Lower leg skin (tissue), 4 donors: ENCODE measurements around the gene TBC1D7. TPM values are rescaled to one million over a fixed set of nuclear protein-coding genes. Genes with fewer than 3 reads are reported as not detected.

Experiments
- DNase-seq, 2 donors: peaks; one replicate each; pipeline ENCODE4 v3.0.0-alpha.2; 2019; ENCODE audit warnings: low spot score in 2 of 2
- H3K4me3 ChIP-seq: fragments of 200-600 bp; sonication (generic); 2 replicates; pipeline ENCODE4 v1.5.1; 2017; ENCODE audit warnings: mild to moderate bottlenecking, low read depth; ENCODE audit not compliant: poor library complexity, severe bottlenecking
- POLR2A ChIP-seq, 2 donors: fragments of 450-650 bp; IDR thresholded peaks; one replicate each; pipeline ENCODE4 v1.6.1; 2016 to 2017; ENCODE audit warnings: antibody characterized with exemption in 2 of 2, mild to moderate bottlenecking in 1 of 2, moderate library complexity in 1 of 2
- WGBS, 2 donors: methylation state at CpG; one replicate each; pipeline ENCODE4 v1.1.5; 2018; 5-methylcytosine and 5-hydroxymethylcytosine counted together
- intact Hi-C: fragments of 100-400 bp; cut with DNase I; formaldehyde crosslinking; loops from one replicate; pipeline ENCODE4 v1.15.0; 2023; ENCODE audit warnings: low total_unique reads
- total RNA-seq, 4 donors: library from RNA; depleted of rRNA; stranded (reverse); fragments of >200 nt; gene quantifications; one replicate each; pipeline ENCODE4 v1.1.0, GENCODE V29; 2016
- TF ChIP-seq, protein P1 (sequence below), 3 donors: fragments of 450-650 bp; IDR thresholded peaks; one replicate each; pipeline ENCODE4 v1.5.1; 2016; ENCODE audit warnings: antibody characterized with exemption in 3 of 3, mild to moderate bottlenecking in 3 of 3, moderate library complexity in 2 of 3

The TBC1D7 gene
- total RNA-seq, 4 donors from 2014 or later, result 8.2 to 15.7 (median 14.3) TPM

DNA sequence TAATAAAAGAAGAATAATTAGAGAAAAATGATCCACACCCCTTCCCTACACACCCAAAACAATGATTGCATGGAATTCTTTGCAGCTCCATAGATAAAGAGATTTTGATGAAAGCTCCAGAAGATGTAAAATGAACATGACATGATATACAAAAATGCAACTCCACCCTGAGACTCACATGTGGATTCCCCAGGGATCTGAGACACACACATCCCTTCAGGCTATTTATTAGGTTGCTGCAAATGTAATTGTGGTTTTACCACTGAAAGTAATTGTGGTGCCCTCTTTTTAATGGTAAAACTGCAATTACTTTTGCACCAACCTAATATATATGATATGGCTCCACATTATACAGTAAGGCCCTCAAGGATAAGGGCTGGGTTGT, 40.4 kb upstream of the TBC1D7 start:
- TF ChIP-seq, protein P1, sequence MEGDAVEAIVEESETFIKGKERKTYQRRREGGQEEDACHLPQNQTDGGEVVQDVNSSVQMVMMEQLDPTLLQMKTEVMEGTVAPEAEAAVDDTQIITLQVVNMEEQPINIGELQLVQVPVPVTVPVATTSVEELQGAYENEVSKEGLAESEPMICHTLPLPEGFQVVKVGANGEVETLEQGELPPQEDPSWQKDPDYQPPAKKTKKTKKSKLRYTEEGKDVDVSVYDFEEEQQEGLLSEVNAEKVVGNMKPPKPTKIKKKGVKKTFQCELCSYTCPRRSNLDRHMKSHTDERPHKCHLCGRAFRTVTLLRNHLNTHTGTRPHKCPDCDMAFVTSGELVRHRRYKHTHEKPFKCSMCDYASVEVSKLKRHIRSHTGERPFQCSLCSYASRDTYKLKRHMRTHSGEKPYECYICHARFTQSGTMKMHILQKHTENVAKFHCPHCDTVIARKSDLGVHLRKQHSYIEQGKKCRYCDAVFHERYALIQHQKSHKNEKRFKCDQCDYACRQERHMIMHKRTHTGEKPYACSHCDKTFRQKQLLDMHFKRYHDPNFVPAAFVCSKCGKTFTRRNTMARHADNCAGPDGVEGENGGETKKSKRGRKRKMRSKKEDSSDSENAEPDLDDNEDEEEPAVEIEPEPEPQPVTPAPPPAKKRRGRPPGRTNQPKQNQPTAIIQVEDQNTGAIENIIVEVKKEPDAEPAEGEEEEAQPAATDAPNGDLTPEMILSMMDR (IDR thresholded peaks at IDR 0.05), result no peak
- TF ChIP-seq POLR2A (IDR thresholded peaks at IDR 0.05), result no peak
- DNase-seq, result no peak
- intact Hi-C loops, result no loop called here
- no peak overlapping the region for H3K4me3 ChIP-seq

DNA sequence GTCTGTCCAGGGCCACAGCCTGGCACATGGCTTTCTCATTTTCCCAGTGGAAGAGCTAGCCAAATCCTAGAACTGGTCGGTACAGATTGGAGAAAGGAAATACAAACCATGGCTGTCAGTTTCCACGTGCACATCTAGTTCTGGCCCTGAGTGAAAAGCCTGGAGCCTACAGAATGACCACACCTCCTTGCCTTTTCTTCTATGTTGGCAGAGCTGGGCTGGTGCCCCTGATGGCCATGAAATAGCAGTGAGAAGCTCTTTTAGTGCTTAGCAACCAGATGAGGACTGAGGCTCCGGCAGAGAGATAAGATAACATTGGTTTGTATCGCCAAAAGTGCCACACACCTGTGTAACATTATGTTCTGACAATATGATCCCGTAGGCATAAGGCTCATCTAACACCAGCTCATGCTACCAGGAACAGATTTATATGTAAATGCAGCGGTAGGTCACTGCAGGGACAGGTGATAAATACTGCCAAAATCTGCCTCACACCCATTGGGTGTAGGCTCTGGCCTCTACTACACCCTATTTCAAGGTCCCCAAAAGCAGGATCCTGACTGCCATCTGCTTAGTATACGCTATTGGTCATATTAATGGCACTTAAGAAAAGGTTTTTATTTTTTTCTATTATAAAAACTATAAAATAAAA, 39.9 kb upstream of the TBC1D7 start:
- TF ChIP-seq POLR2A (IDR thresholded peaks at IDR 0.05), result no peak
- TF ChIP-seq, protein P1 (IDR thresholded peaks at IDR 0.05), result no peak
- no peak overlapping the region for H3K4me3 ChIP-seq
- no peak for DNase-seq
- 51 to 73% methylated on average over 7 of the region's 7 CpGs for WGBS, 2 donors
- intact Hi-C loops, result no loop called here

DNA sequence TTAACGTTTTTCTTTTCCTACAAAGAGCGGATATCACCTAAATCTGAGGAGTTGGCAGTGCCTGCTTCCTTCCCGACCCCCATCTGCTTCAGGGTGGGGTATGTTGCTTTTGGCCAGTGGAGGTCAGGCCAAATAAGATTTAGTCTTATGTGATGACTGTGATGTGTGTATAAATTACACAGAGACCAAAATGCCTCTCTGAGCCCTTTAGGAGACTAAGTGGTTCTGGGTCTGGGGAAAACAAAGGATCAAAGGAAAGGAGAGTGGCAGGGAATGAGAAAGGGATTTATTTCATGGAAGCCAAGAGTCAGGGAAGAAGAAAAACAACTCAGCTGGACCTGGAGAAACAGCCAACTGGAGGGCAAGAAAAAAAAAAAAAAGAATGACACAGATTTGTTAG, 39.1 kb upstream of the TBC1D7 start:
- TF ChIP-seq POLR2A (IDR thresholded peaks at IDR 0.05), result no peak
- TF ChIP-seq, protein P1 (IDR thresholded peaks at IDR 0.05), result no peak
- DNase-seq, result no peak
- intact Hi-C loops, result no loop called here
- WGBS, 2 donors, result 60 to 66% methylated on average over 3 of the region's 3 CpGs
- H3K4me3 ChIP-seq, result no peak overlapping the region

DNA sequence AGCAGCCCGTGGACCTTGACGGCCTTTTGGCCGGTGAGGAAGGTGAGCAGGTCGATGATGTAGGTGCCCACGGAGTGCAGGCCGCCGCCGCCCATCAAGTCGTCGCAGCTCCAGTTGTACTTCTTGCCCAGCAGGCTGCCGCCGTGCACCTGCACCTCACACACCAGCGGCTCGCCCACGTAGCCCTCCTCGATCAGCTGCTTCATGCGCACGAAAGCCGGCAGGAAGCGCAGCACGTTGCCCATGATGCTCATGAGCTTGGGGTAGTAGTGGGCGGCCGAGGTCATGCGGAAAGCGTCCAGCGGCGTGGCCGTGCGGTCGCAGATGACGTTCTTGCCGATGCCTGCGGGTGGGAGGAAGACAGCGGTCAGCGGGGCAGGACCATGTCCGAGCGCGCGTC, 37.0 kb upstream of the TBC1D7 start:
- H3K4me3 ChIP-seq, result no peak overlapping the region
- intact Hi-C loops, result no loop called here
- no peak for DNase-seq
- TF ChIP-seq POLR2A (IDR thresholded peaks at IDR 0.05), result no peak
- TF ChIP-seq, protein P1 (IDR thresholded peaks at IDR 0.05), result no peak
- 95 to 97% methylated on average over 39 of the region's 39 CpGs for WGBS, 2 donors

DNA sequence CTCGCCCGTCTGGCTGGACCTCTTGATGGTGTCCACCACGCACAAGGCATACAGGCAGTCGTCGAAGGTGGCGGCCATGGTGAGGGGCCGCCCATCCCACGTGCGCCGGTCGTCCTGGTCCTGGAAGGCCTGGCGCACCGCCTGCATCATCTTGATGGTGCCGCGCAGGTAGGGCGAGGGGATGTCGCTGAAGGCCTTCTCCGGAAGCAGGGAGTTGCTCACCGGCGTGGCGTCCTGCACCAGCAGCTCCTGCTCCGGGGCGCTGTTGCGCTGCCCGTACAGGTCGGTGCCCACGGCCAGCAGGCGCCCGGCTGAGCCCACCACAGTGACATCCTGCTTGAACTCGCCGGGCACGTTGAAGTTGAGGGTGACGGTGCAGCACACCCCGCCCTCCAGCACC, 36.5 kb upstream of the TBC1D7 start:
- TF ChIP-seq, protein P1 (IDR thresholded peaks at IDR 0.05), result no peak
- WGBS, 2 donors, result 97 to 98% methylated on average over 24 to 32 of the region's 34 CpGs

DNA sequence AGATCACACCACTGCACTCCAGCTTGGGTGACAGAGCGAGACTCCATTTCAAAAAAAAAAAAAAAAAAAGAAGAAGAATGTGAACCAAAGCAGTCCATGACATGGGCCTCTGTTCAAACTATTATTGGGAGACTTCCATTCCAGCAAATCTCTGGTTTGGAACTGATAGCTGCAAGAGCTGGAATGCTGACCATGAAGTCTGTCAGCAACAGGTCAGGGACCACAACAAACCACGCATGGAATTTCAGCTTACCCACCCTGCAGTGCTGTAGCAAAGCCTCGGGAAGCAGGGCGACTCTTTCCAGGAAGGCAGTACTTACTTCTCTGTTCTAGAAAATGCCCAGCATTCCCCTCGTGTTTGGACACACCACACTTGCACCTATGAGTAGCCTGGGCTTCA, 34.1 kb upstream of the TBC1D7 start:
- intact Hi-C loops, result no loop called here
- WGBS, 2 donors, result 78 to 86% methylated on average over 5 of the region's 5 CpGs
- TF ChIP-seq, protein P1 (IDR thresholded peaks at IDR 0.05), result no peak
- no peak for TF ChIP-seq POLR2A (IDR thresholded peaks at IDR 0.05)
- H3K4me3 ChIP-seq, result no peak overlapping the region
- DNase-seq, result no peak

More for the DNA sequence above, 36.5 kb upstream of the TBC1D7 start:
- intact Hi-C loops, result no loop called here
- DNase-seq, result no peak
- H3K4me3 ChIP-seq, result no peak overlapping the region
